SU-DHL-6 (cell line): Measurements from ENCODE around the gene RIMS4.

ENCODE experiments used
- H2AFZ ChIP-seq: fragments of 200-600 bp; sonication (generic); 2 replicates; pipeline ENCODE4 v1.6.1; 2014; ENCODE audit warnings: low read depth, mild to moderate bottlenecking, moderate library complexity, mixed read lengths, antibody characterized with exemption, low read length; ENCODE audit not compliant: severe bottlenecking
- H3F3A ChIP-seq: fragments of 200-600 bp; shearing (Covaris generic); 2 replicates; pipeline ENCODE4 v1.6.0; 2016; ENCODE audit warnings: antibody characterized with exemption, mild to moderate bottlenecking; ENCODE audit not compliant: insufficient read depth
- H3K27ac ChIP-seq: fragments of 200-600 bp; sonication (generic); 2 replicates; pipeline ENCODE4 v1.5.1; 2016; ENCODE audit warnings: low read depth, mild to moderate bottlenecking, low read length, moderate library complexity, mixed read lengths
- H3K27me3 ChIP-seq: fragments of 200-600 bp; sonication (generic), shearing (Covaris generic); 2 replicates; pipeline ENCODE4 v1.6.0; 2014; ENCODE audit warnings: mild to moderate bottlenecking, low read length
- H3K36me3 ChIP-seq: fragments of 200-600 bp; sonication (generic); 2 replicates; pipeline ENCODE4 v1.6.1; 2014; ENCODE audit warnings: mild to moderate bottlenecking, low read length, mixed read lengths
- H3K4me2 ChIP-seq: fragments of 300-600, 200-600 bp; shearing (Covaris generic), sonication (generic); 2 replicates; pipeline ENCODE4 v1.6.0; 2014; ENCODE audit warnings: low read length, low read depth, mild to moderate bottlenecking; ENCODE audit not compliant: poor library complexity, severe bottlenecking
- H3K4me3 ChIP-seq: fragments of 200-600 bp; sonication (generic); 2 replicates; pipeline ENCODE4 v1.5.1; 2014; ENCODE audit warnings: antibody characterized with exemption, low read length, mild to moderate bottlenecking, mixed read lengths; ENCODE audit not compliant: insufficient read depth, poor library complexity, severe bottlenecking
- H3K79me2 ChIP-seq: fragments of 200-600 bp; sonication (generic); 2 replicates; pipeline ENCODE4 v1.6.1; 2014; ENCODE audit warnings: mild to moderate bottlenecking, low read length, moderate library complexity; ENCODE audit not compliant: insufficient read depth
- H3K9ac ChIP-seq: fragments of 200-600 bp; sonication (generic); 2 replicates; pipeline ENCODE4 v1.7.0; 2014; ENCODE audit warnings: mild to moderate bottlenecking, low read length
- H3K9me2 ChIP-seq: fragments of 200-600 bp; sonication (generic); replicated peaks from 2 replicates; pipeline ENCODE4 v1.6.1; 2014; ENCODE audit warnings: low read length; ENCODE audit not compliant: insufficient read depth
- H3K9me3 ChIP-seq: fragments of 200-600 bp; sonication (generic); 2 replicates; pipeline ENCODE4 v1.6.1; 2014; ENCODE audit warnings: low read length, mixed read lengths; ENCODE audit not compliant: insufficient read depth
- H4K20me1 ChIP-seq: fragments of 200-600 bp; sonication (generic); 2 replicates; pipeline ENCODE4 v1.6.1; 2014; ENCODE audit warnings: low read depth, mild to moderate bottlenecking, antibody characterized with exemption, low read length, moderate library complexity, mixed read lengths
- CTCF ChIP-seq: fragments of 200-600 bp; sonication (generic); IDR thresholded peaks from one replicate; pipeline ENCODE4 v1.5.1; 2017; ENCODE audit warnings: antibody characterized with exemption, mild to moderate bottlenecking, low read length, moderate library complexity; ENCODE audit not compliant: insufficient read depth, poor library complexity, severe bottlenecking
- EZH2phosphoT487 ChIP-seq: fragments of 200-600 bp; sonication (generic), shearing (Covaris generic); conservative IDR thresholded peaks from 2 replicates; pipeline ENCODE4 v1.6.1; 2018; ENCODE audit warnings: mild to moderate bottlenecking, antibody characterized with exemption, low read length, moderate library complexity, mixed read lengths

Gene RIMS4

GRCh38 chr20:44703956-44704488 lies 106.3 kb downstream of the RIMS4 start:
- Histone ChIP-seq H3K4me2 (no peak overlapping the region), H3K9me3 (no peaks in the 10 kb centered on the region), H3K36me3 (no peaks in the 10 kb centered on the region), H2AFZ (no peak overlapping the region), H3F3A (no peaks in the 10 kb centered on the region), H3K9me2 (no peaks in the 10 kb centered on the region), H3K27me3 (no peaks in the 10 kb centered on the region), H3K27ac (no peak overlapping the region), H3K79me2 (no peaks in the 10 kb centered on the region), H3K9ac (no peak overlapping the region), H3K4me3 (no peak overlapping the region), H4K20me1 (no peaks in the 10 kb centered on the region)
- TF ChIP-seq EZH2phosphoT487: no peak
- no peak for TF ChIP-seq CTCF

GRCh38 chr20:44703183-44703925 lies 107.0 kb downstream of the RIMS4 start:
- Histone ChIP-seq H3K9ac (no peak overlapping the region), H3K9me3 (no peaks in the 10 kb centered on the region), H3K9me2 (no peaks in the 10 kb centered on the region), H3K4me2 (no peak overlapping the region), H3K36me3 (no peaks in the 10 kb centered on the region), H3K79me2 (no peaks in the 10 kb centered on the region), H3K27me3 (no peaks in the 10 kb centered on the region), H3K27ac (no peak overlapping the region), H3K4me3 (no peak overlapping the region), H3F3A (no peaks in the 10 kb centered on the region), H2AFZ (no peak overlapping the region), H4K20me1 (no peaks in the 10 kb centered on the region)
- TF ChIP-seq EZH2phosphoT487 (no peak), CTCF (no peak)

- Histone ChIP-seq H3K4me3 (no peak overlapping the region), H3K9ac (no peak overlapping the region), H3K27ac (no peak overlapping the region), H3K9me2 (no peaks in the 10 kb centered on the region), H3K9me3 (no peaks in the 10 kb centered on the region), H2AFZ (no peak overlapping the region), H3F3A (no peaks in the 10 kb centered on the region), H3K79me2 (no peaks in the 10 kb centered on the region), H3K36me3 (no peaks in the 10 kb centered on the region), H3K4me2 (no peak overlapping the region), H4K20me1 (no peaks in the 10 kb centered on the region), H3K27me3 (no peaks in the 10 kb centered on the region)
- TF ChIP-seq CTCF (no peak), EZH2phosphoT487 (no peak)
Observed at GRCh38 chr20:44702776-44703175, 107.6 kb downstream of the RIMS4 start.
